NK-92 (cell line): ENCODE measurements around the gene PAX1.

Experiments used
- DNase-seq: peaks from one replicate; lab custom pipeline; 2025; ENCODE audit not compliant: unreplicated experiment; lab: John Stamatoyannopoulos, UW

Gene PAX1

GRCh38 chr20:21705575-21706260 is at the start of gene PAX1:
TSS of gene PAX1 (plus strand) at chr20:21705664. CDS start at chr20:21705713, 49 bp downstream.
- no peak for DNase-seq

GRCh38 chr20:21656308-21657067 is 49.0 kb upstream of the PAX1 start:
- DNase-seq, result no peak

DNA sequence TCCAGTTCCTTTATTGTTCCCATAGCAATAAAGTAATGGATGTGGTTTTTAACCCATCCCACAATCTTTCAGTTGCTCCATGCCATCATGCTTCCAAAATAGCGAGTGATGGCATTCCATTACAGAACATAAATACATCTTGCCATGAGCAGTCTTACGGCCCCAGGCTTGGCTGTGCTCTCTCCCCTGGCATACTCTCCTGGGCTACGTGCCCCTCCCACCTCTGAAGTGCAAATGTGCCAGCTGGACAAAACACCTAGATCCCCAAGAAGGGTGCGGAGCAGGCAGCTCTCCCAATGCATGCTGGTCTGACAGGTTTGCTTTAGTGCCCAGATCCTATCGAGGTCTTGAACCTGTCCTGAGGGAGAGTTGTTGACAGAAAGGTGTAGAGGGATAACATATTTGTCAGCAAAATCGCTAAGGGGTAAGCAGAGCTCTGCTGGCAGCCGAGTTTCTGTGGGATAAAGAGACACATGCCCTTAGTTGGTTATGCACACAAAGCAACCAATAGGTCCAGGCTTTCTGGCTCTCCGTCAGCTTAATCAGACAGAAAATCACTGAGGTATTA is 43.9 kb upstream of the PAX1 start:
- DNase-seq, result no peak

GRCh38 chr20:21663465-21663864 is 42.0 kb upstream of the PAX1 start:
- no peak for DNase-seq

- DNase-seq, result no peak
Measured at GRCh38 chr20:21665687-21666446, 39.6 kb upstream of the PAX1 start.

- no peak for DNase-seq
Measured at GRCh38 chr20:21670126-21670525, 35.3 kb upstream of the PAX1 start.

DNA sequence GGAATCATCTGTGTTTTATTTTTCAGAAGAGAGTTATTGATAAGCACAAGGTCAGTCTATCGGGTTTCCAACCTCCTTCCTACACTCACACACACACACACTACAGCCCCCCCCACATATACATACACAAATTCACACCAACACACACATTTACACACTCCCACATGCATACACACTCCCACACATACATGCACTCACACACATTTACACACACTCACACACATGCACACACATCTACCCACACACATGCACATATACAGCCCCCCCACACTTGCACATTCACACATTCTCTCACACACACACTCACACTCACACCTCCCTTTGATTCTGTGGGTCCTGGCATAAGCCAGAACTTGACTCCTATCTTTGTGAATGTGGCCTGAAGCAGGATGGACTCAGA is 34.5 kb upstream of the PAX1 start:
- no peak for DNase-seq

DNA sequence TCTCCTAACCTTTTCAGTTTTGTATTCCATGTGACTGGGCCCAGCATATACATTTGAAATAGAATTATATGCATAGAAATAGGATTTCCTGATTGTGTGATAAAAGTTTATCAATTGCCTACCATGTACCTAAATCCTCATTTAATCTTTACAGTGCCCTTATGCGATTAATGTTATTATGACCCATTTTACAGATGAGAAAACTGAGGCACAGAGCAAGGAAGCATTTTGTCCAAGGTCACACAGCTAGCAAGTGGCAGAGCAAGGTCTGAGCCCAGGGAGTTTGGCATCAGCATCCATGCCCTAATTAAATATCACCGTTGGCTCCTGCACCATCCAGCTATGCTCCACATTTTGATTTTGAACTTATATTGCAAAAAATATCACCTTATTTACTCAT is 28.2 kb upstream of the PAX1 start:
- no peak for DNase-seq

- no peak for DNase-seq
Measured at GRCh38 chr20:21677781-21678180, 27.7 kb upstream of the PAX1 start.

GRCh38 chr20:21681234-21681921 is 24.1 kb upstream of the PAX1 start:
- DNase-seq, result no peak

DNA sequence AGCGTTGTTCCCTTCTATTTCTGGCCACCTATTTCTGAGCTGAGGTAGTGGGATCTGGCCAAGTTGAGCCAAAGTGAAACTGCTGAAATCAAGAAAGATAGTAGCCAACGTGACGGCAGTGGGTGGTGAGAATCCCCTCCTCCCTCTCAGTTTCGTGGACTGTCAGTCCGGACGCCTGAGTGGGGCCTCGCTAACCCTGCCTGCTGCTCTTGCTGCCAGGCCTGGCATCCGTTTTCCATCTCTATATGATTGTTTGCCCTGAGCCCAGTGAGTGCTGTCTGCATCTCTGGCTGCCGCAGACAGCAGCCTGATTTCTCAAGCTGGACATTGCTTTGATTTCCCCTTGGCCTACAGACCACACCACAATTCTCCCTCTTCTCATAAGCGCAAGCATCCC is 23.5 kb upstream of the PAX1 start:
- no peak for DNase-seq

DNA sequence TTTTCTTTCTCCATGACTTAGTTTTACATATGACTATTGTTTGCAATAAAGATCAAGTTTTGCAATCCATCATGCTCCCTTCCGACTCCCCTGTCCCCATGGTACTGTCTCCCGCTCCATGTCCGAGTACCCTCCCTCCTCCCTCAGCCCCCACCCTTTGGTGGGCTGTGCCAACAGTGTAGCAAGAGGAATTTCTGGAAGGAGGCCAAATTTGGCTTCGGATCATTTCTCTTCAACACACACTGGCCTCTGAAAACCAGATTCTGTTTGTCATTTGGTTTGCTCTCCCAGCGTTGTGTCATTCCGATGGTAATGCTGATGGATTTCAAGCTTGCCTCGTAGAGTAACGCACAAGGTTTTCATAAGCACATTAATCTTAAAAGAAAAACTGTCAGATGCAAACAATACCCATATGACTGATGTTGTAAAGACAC is 22.9 kb upstream of the PAX1 start:
- no peak for DNase-seq

GRCh38 chr20:21684671-21685070 is 20.8 kb upstream of the PAX1 start:
- DNase-seq, result no peak

- DNase-seq, result no peak
Measured at GRCh38 chr20:21685981-21686380, 19.5 kb upstream of the PAX1 start.

GRCh38 chr20:21693322-21693721 is 12.1 kb upstream of the PAX1 start:
- DNase-seq, result no peak

GRCh38 chr20:21698494-21699215 is 6.8 kb upstream of the PAX1 start:
- no peak for DNase-seq

DNA sequence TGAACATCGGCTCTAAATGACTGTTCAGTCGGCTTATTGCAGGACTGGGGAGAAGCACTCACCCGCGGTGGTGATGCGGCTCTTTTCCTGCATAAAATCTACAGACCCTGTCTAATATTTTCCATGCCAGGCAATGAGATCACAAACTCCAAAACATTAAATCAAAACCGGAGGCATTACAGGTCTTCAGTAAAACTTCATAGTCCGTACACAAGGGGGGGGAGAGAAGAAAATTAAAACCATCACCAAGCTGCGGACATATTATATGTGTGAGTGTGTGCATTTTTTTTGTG is 6.3 kb upstream of the PAX1 start:
- DNase-seq, result no peak

GRCh38 chr20:21701171-21701876 is 4.1 kb upstream of the PAX1 start:
- DNase-seq, result no peak

DNA sequence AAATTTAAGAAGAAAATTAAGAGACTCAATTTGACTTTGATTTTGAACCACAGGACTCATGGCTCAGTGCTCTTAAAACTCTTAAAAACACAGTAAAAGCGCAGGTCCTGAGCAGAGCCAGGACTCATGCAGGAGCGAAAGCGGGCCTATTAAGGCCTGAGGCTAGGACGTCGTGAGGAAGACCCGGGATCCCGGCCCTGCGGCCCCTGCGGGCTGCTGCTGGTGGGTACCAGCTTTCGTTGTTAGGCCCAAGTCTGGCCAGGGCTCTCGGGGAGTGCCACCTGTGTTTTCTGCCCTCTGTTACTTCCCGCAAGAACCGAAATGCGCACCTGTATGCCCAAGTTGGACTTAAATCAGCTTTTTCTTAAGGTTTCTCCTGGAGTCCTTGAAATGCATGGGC is 3.4 kb upstream of the PAX1 start:
- no peak for DNase-seq
